ENCODE measurements around the gene IL1R1.
A peak's percentile ranks its signal among the peaks of the same experiment; 100 is the strongest.
"Not testable (repeated sequence)": the region's sequence is repeated elsewhere in the genome, so short reads cannot be mapped to it uniquely, and the experiment has no call there.

Gene IL1R1, protein sequence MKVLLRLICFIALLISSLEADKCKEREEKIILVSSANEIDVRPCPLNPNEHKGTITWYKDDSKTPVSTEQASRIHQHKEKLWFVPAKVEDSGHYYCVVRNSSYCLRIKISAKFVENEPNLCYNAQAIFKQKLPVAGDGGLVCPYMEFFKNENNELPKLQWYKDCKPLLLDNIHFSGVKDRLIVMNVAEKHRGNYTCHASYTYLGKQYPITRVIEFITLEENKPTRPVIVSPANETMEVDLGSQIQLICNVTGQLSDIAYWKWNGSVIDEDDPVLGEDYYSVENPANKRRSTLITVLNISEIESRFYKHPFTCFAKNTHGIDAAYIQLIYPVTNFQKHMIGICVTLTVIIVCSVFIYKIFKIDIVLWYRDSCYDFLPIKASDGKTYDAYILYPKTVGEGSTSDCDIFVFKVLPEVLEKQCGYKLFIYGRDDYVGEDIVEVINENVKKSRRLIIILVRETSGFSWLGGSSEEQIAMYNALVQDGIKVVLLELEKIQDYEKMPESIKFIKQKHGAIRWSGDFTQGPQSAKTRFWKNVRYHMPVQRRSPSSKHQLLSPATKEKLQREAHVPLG

DNA sequence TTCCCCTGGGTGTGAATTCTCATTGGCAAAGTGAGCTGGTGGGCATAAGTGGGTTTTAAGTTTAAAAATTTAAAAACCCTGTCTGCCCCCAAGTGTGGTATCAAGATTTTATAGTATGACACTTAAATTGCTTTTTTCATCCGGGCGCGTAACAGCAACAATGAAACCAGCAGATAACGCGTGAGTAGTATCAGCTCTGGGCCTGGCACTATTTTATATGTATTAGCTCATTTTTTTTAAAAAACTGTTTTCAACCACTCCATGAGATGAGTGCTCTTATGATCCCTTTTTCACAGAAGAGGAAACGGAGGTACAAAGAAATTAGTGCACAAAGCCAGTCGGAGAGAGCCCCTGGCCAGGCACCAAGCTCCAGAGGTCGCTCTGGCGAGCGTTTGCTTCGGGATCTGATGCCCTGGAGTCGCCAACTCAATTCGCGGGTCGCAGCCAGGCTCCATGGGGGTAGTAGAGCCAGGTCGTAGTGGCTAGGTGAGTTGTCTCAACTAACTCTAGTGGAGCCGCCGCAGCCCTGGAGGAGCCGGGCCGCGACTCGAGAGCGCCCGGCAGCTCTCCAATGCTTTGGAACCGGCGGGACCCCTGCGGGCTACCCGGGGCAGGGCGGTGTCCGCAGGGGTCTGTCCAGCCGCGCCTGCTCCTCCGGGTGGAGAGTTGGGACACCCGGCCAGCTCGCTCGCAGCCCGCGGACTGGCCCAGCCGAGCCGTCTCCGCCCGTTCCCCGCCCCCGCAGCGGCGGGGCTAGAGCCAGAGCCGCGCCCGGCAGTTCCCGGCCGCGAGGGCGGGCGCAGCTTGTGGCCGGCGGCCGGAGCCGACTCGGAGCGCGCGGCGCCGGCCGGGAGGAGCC is at the start of gene IL1R1:
Gene IL1R1 (plus strand): TSS at position 777 of the 859 bp plus-strand sequence. CDS start 14,979 bp downstream, outside the sequence.
- no peak for DNase-seq (ENCODE audit: low read depth)

DNA sequence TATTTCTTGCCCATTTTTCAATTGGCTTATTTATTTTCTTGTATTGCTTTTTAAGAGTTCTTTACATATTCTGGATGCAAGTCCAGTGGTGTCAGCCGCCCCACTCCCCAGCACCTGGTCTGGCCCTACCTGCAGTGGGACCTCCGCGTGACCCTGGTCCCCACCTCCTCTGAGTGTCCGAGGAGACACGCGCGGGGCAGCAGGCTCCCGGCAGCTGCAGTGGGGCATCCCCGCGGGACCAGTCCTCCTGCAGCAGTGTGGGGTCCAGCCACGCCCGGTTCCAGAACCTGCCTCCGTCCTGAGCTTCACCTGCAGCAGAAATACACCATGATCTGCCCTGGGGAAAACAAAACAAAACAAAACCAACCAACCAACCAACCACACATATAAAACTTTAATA is 48.9 kb upstream of the IL1R1 start:
- DNase-seq (ENCODE audit: low read depth), result no peak

DNA sequence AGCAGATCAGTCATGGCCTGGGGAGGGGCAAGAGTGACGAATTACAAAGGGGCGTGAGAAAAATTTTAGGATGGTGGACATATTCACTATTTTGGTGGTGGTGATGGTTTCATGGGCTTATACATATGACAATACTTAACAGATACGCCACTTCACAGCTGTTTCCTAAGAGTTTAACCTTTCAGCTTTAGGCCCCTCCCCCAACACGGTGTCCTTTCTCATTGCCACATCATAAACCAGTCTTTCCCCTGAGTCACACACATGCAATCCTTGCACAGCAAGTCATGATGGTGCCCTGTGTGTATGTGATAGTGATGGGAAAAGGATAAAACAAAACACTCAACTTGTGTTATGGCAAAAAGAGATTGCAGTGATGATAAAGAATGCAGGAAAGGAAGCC is 47.6 kb upstream of the IL1R1 start:
- DNase-seq (ENCODE audit: low read depth), result peak; percentile 32

DNA sequence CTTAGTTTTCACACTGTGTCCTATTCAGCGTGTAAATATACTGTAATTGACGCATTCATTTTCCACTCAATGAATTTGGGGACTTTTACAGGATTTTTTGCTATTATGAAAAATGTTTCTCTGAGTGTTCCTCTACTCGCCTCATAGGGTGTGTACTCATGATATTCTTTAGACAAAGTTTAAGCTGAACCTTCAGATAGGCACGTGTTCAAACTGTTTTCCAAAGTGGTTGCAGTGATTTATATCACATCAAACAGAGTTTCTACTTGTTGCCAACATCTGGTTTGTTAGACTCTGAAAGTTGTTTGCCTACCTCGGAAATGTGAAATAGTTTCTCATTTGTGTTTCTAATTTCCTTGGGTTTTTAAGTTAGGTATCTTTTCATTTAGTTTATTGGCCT is 46.4 kb upstream of the IL1R1 start:
- DNase-seq (ENCODE audit: low read depth), result no peak

DNA sequence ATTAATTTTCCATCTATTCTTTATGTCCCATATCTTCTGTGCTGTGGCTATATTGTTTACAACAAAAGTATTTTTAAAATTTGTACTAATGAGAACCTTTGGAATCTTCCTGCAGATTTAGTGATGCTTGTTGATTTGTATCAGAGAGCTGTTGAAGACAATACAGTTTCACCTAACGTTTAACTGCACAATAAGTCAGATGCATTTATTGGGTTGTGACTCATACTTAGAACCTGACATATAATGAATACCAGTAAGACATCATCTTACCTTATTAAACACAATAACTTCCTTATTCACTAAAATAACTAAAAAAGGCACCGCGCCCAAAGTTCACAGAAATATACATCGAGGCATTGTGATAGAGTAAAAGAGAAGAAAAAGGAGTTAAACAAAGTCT is 43.8 kb upstream of the IL1R1 start:
- no peak for DNase-seq (ENCODE audit: low read depth)

DNA sequence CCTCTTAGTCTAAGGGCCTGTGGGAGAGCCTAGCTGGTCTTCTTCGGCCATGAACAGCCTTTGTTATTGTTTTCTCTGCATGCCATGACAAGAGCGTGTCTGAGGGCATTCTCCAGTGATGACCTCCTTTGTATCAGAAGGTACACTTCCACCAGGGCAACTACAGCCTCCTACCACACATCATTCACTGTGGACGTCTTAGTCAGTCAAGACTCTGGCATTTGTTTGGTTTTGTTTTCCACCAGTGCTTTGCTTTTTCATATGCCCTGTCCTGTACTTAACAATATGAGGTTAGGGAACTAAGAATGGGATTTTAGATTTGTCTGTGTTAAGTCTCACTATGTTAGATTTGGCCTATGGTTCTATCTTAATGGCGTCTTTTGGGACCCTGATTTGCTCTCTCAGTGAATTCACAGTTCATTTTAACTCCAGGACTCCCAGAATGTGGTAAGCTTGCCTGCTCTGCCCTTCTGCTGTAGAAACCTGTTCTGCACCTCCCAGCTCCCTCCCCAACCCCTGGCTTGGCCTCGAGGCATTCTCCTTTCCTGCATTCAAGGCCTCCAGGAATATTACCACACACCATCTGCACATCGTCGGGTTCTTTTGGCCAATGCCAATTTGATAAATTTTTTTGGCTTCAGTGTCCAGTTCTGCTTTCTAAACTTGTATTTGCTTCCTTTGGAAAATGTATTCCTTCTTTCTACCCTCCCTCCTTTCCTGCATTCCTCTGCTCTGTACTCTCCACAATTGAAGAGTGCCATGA is 42.8 kb upstream of the IL1R1 start:
- DNase-seq (ENCODE audit: low read depth), result no peak

DNA sequence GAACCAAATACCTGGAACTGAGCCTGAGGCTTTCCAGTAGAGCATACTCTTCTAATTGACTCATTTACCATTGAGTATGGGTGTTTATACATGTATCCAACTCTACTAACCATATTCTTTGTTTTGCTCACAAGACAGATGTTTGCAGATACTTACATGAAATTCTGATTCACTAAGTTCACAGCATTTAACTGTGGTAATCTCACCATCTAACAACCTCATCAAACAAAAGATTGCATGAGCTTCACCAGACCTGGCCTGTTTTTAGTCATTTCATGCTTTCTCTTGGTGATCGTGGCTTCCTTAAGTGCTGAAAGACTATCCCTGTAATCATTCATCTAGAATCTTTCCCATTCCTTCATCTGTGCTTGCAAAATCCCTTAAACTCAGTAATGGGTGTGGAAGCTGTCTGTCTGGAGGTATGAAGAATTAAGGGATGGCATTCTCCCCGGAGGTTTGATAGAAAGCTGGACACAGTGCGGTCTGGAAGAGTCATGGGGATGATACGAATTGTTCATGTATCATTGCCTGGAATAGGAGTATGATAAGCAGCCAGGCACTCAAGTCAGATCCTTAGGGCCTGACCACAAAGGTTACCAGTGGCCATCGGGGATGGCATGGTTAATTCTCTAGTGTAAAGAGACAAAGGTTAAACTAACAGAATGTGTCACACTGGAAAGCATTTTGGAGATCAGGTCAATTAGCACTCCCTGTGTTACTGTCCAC is 42.0 kb upstream of the IL1R1 start:
- DNase-seq (ENCODE audit: low read depth), result no peak

DNA sequence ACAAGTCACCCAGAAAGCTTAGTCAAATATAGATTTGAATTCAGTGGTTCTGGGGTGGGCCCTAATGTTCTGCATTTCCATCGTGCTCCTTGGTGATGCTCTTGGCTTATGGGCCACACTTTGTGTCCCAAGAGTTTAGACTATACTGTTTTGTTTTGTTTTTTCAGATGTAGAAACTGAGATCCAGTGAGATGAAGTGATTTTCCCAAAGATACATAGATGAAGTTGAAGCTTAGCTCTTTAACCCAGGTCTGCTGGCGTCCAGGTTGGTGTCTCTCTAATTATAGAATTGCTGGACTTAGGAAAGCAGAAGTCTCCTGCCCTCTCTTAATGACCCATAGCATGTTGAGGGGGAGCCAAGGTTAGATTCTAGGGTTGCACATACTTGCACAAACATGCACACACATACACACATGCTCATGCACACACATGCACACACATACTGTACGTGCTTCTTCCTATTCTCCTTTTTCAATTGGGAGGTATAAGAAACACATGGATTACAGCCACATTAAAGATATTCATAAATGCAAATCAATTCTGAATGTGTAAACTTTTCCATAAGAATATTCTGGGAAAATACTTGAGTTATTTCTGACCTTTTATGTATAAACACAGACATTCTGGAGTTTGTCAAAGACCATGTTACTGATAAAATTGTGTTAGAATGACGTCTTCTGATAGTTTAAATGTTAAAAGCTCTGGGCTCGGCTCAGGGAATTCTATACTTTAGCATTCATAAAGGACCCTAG is 41.3 kb upstream of the IL1R1 start:
- DNase-seq (ENCODE audit: low read depth), result no peak

DNA sequence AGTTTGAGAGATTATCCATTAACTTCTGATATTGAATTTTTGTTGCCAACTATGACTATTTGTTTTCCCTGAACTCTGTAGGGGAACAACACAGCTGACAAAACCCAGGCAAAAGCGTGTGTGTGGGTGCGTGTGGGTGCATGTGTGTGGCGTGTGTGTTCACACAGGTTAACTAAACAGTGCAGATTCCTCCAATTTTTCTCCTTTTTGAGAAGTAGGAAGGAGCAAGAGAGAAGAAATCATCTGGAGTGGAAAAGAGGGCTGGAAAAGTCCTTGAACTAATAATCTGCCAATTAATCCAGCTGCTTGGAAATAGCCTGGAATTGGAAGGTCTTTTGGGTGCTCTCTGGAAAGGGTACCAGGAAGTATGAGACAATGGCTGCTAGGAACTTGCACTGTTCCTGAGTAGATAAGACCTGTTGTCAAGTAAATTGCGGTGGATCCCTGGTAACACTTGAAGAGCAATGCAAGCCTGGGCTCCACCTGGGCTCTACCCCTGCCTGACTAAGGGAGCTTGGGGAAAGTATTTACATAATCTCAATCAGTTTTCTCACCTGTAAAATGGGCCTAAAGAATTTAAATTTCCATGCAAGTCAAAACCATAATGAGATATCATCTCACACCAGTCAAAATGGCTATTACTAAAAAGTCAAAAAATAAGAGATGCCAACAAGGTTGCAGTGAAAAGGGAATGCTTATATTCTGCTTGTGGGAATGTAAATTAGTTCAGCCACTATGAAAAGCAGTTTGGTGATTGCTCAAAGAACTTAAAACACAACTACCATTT is 40.5 kb upstream of the IL1R1 start:
- DNase-seq (ENCODE audit: low read depth), result no peak

DNA sequence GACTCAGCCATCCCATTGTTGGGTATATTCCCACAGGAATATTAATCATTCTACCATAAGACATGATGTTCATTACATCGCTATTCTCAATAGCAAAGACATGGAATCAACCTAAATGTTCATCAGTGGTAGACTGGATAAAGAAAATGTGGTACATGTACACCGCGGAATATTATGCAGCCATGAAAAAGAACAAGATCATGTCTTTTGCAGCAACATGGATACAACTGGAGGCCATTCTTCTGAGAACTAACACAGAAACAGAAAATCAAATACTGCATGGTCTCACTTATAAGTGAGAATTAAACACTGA is 40.0 kb upstream of the IL1R1 start:
- not testable (repeated sequence) for DNase-seq (ENCODE audit: low read depth)

DNA sequence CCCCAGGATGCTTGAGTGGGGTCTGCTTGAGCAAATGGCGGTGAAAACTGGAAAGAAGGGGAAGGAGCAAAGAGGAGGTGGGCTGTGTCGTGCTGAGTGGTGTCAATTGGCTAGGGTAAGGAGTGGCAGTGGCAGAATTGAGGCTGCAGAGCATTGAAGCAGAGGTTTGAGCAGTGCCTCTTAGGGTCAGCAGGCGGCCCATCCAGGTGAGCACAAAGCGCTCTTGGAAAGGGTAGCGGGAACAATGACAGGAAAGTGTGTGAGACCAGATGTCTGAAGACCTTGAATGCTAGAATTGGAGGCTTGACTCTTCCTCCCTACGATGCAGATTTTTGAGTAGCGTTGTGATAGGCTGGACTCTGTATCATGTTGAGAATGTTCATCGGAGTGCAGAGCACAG is 39.3 kb upstream of the IL1R1 start:
- no peak for DNase-seq (ENCODE audit: low read depth)

DNA sequence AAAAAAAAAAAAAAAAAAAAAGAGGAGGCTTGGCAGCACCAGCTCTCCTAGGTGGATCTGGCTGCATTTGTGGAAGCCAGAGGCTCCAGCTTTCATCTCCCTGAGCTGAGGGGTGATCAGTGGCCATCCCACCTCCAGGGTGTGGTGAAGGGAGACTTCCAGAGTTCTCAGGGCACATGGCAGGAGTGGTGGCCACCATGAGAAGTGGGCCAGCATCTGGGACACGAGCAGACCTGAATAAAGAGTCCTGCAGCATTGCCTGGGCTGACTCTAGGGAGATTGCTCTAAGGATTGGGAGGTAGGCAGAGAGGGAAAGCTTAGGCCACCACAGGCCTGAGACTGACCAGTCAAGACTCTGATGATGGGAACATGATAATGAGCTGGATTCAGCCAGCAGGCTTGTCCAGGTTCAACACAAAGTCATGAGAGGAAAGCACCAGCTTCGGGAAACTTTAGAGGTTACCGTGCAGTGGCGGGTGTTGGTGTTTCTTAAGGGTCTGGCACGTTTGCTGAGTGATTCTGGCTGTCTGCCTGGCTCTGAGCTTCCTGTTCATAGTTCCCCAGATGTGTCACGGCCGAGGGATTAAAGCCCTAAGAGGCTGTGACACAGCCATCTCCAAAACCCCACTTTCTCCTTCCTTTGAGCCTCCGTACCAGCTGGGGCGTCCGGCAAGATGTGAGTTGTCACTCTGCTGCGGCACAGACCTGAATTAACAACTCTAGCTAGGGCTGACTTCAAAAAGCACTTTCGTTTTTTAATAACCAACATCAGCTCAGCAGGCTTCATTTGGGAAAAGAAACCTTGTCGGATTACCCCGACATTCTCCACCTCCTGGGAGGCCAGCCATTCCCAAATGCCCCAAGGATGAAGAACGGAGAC is 38.3 kb upstream of the IL1R1 start:
- peak; percentile 64 for DNase-seq (ENCODE audit: low read depth)

DNA sequence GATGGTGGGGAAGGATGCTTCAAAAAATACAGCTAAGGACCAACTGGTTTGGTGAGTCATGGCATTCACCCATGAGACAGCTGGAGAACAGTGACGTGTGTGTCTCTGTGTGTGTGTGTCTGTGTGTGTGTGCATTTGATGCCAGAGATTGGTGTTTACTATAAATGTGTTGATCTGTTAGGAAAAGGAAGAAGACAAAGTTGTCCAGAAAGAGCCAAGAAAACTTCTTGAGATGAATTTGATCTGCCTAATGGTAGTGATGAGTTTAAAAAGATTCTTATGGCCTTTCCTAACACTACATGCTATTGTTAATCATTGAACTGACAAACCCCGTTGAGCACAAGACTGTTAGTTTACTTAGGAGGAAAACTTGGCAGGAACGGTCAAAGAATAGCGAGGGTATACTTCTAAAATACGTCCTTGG is 36.4 kb upstream of the IL1R1 start:
- DNase-seq (ENCODE audit: low read depth), result no peak

DNA sequence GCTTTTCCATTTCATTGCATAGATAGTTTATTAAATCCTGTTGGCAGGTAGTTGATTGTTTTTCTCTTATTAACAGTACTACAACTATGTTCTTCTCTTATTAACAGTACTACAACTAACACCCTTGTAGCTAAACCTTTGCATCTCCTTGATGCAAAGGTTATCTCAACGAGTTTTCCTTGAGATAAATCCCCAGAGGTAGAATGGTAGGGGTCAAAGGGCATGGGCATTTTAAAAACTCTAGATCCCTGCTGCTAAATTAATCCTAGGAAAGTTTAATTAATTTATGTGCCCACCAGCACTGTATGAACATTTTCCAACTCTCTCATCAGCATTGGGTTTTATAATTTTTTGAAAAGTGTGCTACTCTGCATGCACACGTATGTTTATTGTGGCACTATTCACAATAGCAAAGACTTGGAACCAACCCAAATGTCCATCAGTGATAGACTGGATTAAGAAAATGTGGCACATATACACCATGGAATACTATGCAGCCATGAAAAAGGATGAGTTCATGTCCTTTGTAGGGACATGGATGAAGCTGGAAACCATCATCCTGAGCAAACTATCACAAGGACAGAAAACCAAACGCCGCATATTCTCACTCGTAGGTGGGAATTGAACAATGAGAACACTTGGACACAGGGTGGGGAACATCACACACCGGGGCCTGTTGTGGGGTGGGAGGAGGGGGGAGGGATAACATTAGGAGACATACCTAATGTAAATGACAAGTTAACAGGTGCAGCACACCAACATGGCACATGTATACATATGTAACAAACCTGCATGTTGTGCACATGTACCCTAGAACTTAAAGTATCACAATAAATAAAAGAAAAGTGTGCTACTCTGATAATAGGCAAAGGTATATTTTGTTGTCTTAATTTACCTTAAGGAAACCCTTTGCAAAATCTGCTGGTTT is 35.5 kb upstream of the IL1R1 start:
- not testable (repeated sequence) for DNase-seq (ENCODE audit: low read depth)

DNA sequence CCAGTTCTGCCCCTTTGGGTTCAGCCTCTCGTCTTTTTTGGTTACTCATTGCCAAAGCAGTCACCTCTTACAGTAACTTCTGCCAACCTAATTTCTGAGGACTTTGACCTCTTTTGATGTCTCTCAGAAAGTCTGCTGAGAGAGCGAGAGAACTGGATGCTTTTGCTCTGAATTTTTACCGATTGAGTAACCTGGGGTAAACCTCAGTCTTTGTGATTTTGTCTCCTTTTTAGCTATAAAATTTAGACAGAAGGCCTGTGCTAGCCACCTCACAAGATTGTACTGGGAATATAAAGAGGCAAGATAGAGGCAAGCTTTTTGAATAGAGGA is 34.8 kb upstream of the IL1R1 start:
- no peak for DNase-seq (ENCODE audit: low read depth)

DNA sequence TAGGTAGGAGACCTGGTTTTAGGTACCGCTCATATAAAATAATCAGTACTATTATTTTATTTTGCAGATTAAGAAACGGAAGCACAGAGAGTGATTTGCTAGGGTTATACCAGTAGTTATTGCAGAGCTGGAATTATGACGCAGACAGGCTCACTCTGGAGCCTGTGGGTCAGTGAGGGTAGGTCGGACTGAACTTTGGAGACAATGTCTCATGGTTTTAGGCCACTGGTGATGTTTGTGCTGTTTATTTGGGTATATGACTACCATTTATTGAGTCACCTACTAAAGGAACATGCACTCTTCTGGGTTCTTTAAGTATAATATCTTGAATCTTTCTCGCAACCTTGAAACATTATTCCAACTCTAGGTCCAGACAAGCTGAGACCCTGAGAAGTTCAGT is 33.5 kb upstream of the IL1R1 start:
- DNase-seq (ENCODE audit: low read depth), result no peak

DNA sequence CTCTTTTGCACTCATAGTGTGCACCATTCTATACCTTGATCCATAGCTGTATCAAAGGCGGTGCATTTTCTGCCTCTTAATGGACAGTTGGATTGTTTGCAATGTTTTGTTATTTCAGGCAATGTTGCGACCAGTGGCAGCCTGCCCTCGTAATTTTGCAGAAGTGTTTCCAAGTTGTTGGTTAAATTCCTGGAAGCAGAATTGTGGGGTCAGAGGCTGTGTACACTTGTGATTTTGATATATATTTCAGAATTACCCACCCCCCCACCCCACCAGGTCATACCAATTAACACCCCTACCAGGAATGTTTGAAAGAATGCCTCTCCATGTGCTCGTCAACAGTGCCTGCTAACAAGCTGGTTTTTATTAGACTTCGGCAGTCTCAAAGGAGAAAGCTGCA is 32.4 kb upstream of the IL1R1 start:
- no peak for DNase-seq (ENCODE audit: low read depth)
